CD4-positive, alpha-beta memory T cell (primary cell): Measurements from ENCODE around the gene COX19. TPM values are rescaled to one million over a fixed set of nuclear protein-coding genes. Genes with fewer than 3 reads are reported as not detected.
A peak's percentile ranks its signal among the peaks of the same experiment; 100 is the strongest.

Experiments
- CTCF ChIA-PET: fragments of 350-600 bp; sonication (Branson Sonifier 250); formaldehyde crosslinking; loops from one replicate; lab custom pipeline; 2021; ENCODE audit warnings: inconsistent platforms; ENCODE audit not compliant: partially characterized antibody; lab: Charles Lee
- POLR2A ChIA-PET: fragments of 350-600 bp; sonication (Branson Sonifier 250); formaldehyde crosslinking; loops from one replicate; lab custom pipeline; 2021; ENCODE audit not compliant: partially characterized antibody; lab: Charles Lee
- DNase-seq, 5 donors: peaks; one replicate each; pipeline versions ENCODE4 v3.0.0 to v3.0.0-alpha.2; 2020 to 2022; ENCODE audit warnings: mixed read lengths in 1 of 5
- H3K27ac ChIP-seq: one replicate; pipeline ENCODE4 v1.7.0; 2013; ENCODE audit warnings: low read depth, low read length
- H3K27me3 ChIP-seq: 2 replicates; pipeline ENCODE4 v1.7.0; 2013; ENCODE audit warnings: mild to moderate bottlenecking, low read length, moderate library complexity; ENCODE audit not compliant: insufficient read depth
- H3K36me3 ChIP-seq: 2 replicates; pipeline ENCODE4 v1.7.0; 2013; ENCODE audit warnings: mild to moderate bottlenecking, low read length, moderate library complexity; ENCODE audit not compliant: insufficient read depth
- H3K4me1 ChIP-seq: 2 replicates; pipeline ENCODE4 v1.7.0; 2013; ENCODE audit warnings: mild to moderate bottlenecking, low read length, moderate library complexity; ENCODE audit not compliant: insufficient read depth
- H3K4me3 ChIP-seq, 2 donors: one replicate each; pipeline ENCODE4 v1.7.0; 2013; ENCODE audit warnings: low read length in 2 of 2, mild to moderate bottlenecking in 1 of 2
- H3K9me3 ChIP-seq, 2 donors: one replicate each; pipeline ENCODE4 v1.7.0; 2013; ENCODE audit warnings: low read length in 2 of 2, control low read depth in 1 of 2; ENCODE audit not compliant: control insufficient read depth in 1 of 2
- H3K27ac Mint-ChIP-seq, 7 donors: one replicate each; pipeline ENCODE4 v1.8.0; 2020 to 2021; ENCODE audit warnings: mixed read lengths in 7 of 7, mild to moderate bottlenecking in 6 of 7, inconsistent platforms in 3 of 7, moderate library complexity in 3 of 7
- H3K27me3 Mint-ChIP-seq, 2 donors: one replicate each; pipeline ENCODE4 v1.8.0; 2020 to 2021; ENCODE audit warnings: mixed read lengths in 2 of 2
- H3K36me3 Mint-ChIP-seq, 2 donors: one replicate each; pipeline ENCODE4 v1.8.0; 2020 to 2021; ENCODE audit warnings: mixed read lengths in 2 of 2, inconsistent platforms in 1 of 2, mild to moderate bottlenecking in 1 of 2
- H3K4me1 Mint-ChIP-seq, 4 donors: one replicate each; pipeline ENCODE4 v1.8.0; 2020 to 2021; ENCODE audit warnings: mixed read lengths in 4 of 4, mild to moderate bottlenecking in 1 of 4
- H3K4me3 Mint-ChIP-seq, 8 donors: one replicate each; pipeline ENCODE4 v1.8.0; 2020 to 2021; ENCODE audit warnings: mixed read lengths in 8 of 8, mild to moderate bottlenecking in 7 of 8, moderate library complexity in 6 of 8, inconsistent platforms in 3 of 8
- H3K9me3 Mint-ChIP-seq, 8 donors: one replicate each; pipeline ENCODE4 v1.8.0; 2020 to 2021; ENCODE audit warnings: mixed read lengths in 8 of 8, mild to moderate bottlenecking in 5 of 8, inconsistent platforms in 3 of 8, moderate library complexity in 1 of 8
- intact Hi-C: fragments of 100-400 bp; cut with micrococcal nuclease; formaldehyde crosslinking; loops from one replicate; pipeline ENCODE4 v1.15.1; 2023
- polyA plus RNA-seq, 2 donors: library from polyadenylated mRNA; unstranded; fragments of 300-500 nt; fragmentation: Illumina TruSeq; gene quantifications; one replicate each; pipeline ENCODE4 v1.2.3, GENCODE V29; 2021
- total RNA-seq, 2 experiments: library from RNA; stranded (reverse); gene quantifications; one replicate each; pipeline ENCODE4 v1.2.3, GENCODE V29; 2021

COX19 gene
- total and polyA plus RNA-seq, 4 experiments from 2014 or later = 20.5 to 50.0 (median 33.5) TPM

DNA sequence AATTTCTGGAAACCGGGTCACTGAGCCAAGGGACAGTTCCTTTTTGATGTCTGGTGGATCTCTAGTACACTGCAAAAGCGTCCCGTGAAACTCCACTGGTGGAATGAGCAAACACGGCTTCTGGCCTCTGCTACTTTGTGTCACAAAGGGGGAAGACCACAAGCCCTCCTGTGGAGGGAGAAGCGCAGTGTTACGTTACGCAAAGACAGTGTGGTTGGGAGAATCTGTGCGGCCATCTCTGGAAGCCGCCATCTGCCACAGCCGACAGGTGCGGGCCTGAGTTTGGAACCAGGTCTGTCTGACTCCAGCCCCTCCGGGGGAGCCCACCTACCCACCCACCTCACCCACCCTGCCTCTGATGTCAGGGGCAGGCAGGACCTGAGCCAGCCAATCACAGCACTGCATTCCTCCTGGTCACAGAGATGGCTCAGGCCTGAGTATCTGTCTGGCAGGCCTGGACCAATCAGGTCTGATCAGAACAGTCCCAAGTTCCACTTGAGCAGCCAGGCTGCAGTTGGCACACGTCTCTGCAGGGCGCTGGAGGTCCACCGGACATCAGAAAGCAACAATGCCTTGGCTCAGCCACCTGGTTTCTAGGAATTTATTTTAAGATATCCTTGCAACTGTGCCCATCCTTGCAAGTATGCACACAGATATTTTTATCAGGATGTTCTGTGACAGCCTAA lies 4.7 kb upstream of the COX19 start:
- ChIA-PET CTCF (no interaction called here), POLR2A (no interaction called here)
- Mint-ChIP-seq H3K4me3 (no peak overlapping the region), H3K27ac (no peak overlapping the region), H3K27me3 (no peaks in the 10 kb centered on the region), H3K9me3 (no peaks in the 10 kb centered on the region), H3K4me1 (peaks cover 0 to under 1% (median 0%) of the 10 kb centered on the region in 4 donors), H3K36me3 (no peaks in the 10 kb centered on the region)
- H3K27me3 ChIP-seq = no peaks in the 10 kb centered on the region
- no peaks in the 10 kb centered on the region for H3K36me3 ChIP-seq
- H3K9me3 ChIP-seq = no peaks in the 10 kb centered on the region
- intact Hi-C loops = no loop called here
- no peak for DNase-seq
- no peak overlapping the region for H3K4me3 ChIP-seq
- no peak overlapping the region for H3K27ac ChIP-seq
- H3K4me1 ChIP-seq = peaks cover 4% of the 10 kb centered on the region

DNA sequence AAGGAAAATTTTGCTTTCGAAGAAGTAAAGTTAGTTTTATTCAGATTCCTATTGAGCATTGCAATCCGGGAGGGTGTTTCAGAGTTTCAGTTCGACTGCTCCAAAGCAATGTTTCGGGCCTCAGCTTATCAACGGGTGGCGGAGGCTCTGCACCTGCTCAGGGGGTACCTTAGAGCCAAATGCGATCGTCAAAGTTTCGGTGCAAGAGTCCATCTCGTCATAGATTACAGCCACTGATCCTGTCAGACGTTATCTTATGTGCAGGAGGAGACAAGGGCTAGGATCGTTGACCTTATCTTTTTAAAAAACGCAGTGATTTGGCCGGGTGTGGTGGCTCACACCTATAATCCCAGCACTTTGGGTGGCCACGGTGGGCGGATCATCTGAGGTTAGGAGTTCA lies 3.8 kb upstream of the COX19 start:
- POLR2A ChIA-PET = interaction anchor here (1.1 kb wide), 1 partner anchor 58 kb away, joined by 3 read pairs; no protein-coding TSS in a partner anchor
- CTCF ChIA-PET = interaction anchor here (7.9 kb wide), 1 partner anchor 14 kb away, joined by 54 read pairs; no protein-coding TSS in a partner anchor
- H3K27ac Mint-ChIP-seq = no peak overlapping the region

DNA sequence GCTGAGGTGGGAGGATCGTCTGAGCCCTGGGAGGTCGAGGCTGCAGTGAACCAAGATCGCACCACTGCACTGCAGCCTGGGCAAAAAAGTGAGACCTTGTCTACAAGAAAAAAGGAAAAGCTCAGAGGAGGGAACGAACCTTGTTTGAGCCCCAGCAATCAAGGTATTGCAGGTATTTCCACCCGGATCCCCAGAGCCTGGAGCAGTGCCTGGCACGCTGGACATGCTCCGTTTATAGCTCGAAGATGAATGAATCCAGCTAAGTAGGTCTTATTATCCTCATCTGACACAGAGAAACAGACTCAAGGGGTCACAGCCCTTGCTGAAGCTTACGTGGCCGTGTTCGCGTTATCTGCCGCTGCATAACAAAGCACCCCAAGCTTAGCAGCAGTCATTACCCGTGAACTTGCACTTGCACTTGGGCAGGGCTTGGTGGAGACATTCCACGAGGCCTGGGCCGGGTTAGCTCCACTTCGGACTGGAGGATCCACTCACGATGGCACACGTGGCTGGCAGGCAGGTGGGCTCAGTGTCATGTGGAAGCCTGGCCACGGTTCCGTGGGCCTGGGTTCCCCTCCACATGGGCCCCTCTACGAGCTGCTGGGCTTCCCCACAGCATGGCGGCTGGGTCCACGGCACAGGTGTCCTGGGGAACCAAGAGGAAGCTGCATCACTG lies 3.2 kb upstream of the COX19 start:
- Histone ChIP-seq H3K27ac (no peak overlapping the region), H3K36me3 (no peaks in the 10 kb centered on the region), H3K4me3 (no peak overlapping the region), H3K9me3 (no peaks in the 10 kb centered on the region), H3K4me1 (peaks cover 14% of the 10 kb centered on the region), H3K27me3 (no peaks in the 10 kb centered on the region)
- no peak for DNase-seq
- Mint-ChIP-seq H3K9me3 (no peaks in the 10 kb centered on the region), H3K27me3 (no peaks in the 10 kb centered on the region), H3K4me3 (no peak overlapping the region), H3K4me1 (peaks cover 3 to 10% (median 7%) of the 10 kb centered on the region in 4 donors), H3K27ac (no peak overlapping the region), H3K36me3 (peaks cover 0 to 3% of the 10 kb centered on the region in 2 donors)
- ChIA-PET POLR2A (interaction anchor here (1.1 kb wide), 1 partner anchor 57 kb away, joined by 3 read pairs; no protein-coding TSS in a partner anchor), CTCF (interaction anchor here (1.3 to 7.9 kb wide), 2 partner anchors 10 to 14 kb away, joined by 5 to 54 read pairs; no protein-coding TSS in a partner anchor)
- intact Hi-C loops = no loop called here

More for the DNA sequence above, 3.8 kb upstream of the COX19 start:
- no peaks in the 10 kb centered on the region for H3K9me3 ChIP-seq
- DNase-seq = no peak
- no peaks in the 10 kb centered on the region for H3K27me3 Mint-ChIP-seq
- no peaks in the 10 kb centered on the region for H3K27me3 ChIP-seq
- intact Hi-C loops = no loop called here
- H3K9me3 Mint-ChIP-seq = no peaks in the 10 kb centered on the region
- H3K4me1 ChIP-seq = peaks cover 8% of the 10 kb centered on the region
- no peaks in the 10 kb centered on the region for H3K36me3 ChIP-seq
- H3K36me3 Mint-ChIP-seq = peaks cover 0 to 3% of the 10 kb centered on the region in 2 donors
- no peak overlapping the region for H3K27ac ChIP-seq
- no peak overlapping the region for H3K4me3 Mint-ChIP-seq
- H3K4me1 Mint-ChIP-seq = peaks cover 3 to 9% (median 6%) of the 10 kb centered on the region in 4 donors
- no peak overlapping the region for H3K4me3 ChIP-seq

DNA sequence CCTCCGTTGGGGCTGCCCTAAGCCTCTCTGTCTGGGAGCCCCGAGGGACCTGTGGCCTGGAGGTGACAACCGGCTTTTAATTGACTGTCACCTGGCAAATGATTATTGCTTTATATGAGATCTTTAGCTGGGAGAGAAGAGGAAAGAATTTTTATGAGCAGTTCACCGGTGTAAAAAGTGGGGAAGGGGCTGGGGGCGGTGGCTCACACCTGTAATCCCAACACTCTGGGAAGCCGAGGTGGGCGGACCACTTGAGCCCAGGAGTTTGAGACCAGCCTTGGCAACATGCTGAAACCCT lies 2.6 kb upstream of the COX19 start:
- CTCF ChIA-PET = interaction anchor here (1.3 to 7.9 kb wide), 2 partner anchors 10 to 15 kb away, joined by 5 to 54 read pairs; no protein-coding TSS in a partner anchor
- peak overlapping the region in 3 of 7 donors; percentile 31 to 54 (median 50) for H3K27ac Mint-ChIP-seq
- no peaks in the 10 kb centered on the region for H3K27me3 Mint-ChIP-seq

DNA sequence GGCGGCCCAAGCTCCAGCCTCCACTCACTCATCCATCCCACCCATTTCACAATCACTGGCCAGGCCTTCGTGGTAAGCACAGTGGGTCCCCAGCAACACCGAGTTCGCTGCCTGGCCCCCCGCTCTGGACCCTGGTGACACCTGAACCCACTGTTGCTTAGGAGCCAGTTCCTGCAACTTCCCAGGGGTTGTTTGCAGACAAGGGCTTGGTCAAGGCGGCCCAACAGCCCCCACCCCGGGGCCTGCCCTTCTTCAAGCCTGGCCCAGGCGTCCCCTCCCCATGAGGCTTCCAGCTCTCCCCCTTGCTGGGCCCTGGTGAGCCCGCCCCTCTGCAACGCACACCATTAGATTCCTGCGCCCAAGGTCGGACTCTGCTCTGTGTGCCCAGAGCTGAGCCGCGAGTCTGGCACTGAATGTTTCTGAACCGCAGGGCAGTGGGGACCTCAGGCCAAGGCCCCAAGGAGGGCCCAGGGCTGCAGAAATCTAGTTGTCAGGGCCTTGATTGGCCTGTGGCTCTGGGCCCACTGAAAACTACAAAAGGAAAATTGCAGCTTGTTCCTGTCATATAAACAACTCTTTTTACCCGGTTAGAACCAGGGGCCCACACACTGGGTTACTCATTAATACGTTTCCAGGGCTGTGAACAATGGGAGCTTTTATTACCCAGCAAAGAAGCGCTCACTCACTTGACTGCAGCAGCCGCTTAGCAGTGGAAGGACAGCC lies 2.1 kb upstream of the COX19 start:
- DNase-seq = no peak
- H3K27me3 ChIP-seq = no peaks in the 10 kb centered on the region
- CTCF ChIA-PET = interaction anchor here (1.3 to 7.9 kb wide), 2 partner anchors 11 to 16 kb away, joined by 5 to 54 read pairs; no protein-coding TSS in a partner anchor
- peak overlapping the region in 1 of 8 donors; percentile 27 for H3K4me3 Mint-ChIP-seq
- H3K4me3 ChIP-seq = no peak overlapping the region
- peak overlapping the region in 1 of 7 donors; percentile 54 for H3K27ac Mint-ChIP-seq
- POLR2A ChIA-PET = no interaction called here
- H3K27ac ChIP-seq = no peak overlapping the region
- no peaks in the 10 kb centered on the region for H3K9me3 Mint-ChIP-seq
- peaks cover 2 to 6% of the 10 kb centered on the region in 2 donors for H3K36me3 Mint-ChIP-seq
- intact Hi-C loops = no loop called here
- no peaks in the 10 kb centered on the region for H3K9me3 ChIP-seq
- H3K4me1 ChIP-seq = peaks cover 25% of the 10 kb centered on the region
- H3K27me3 Mint-ChIP-seq = no peaks in the 10 kb centered on the region
- peaks cover 9% of the 10 kb centered on the region for H3K36me3 ChIP-seq
- H3K4me1 Mint-ChIP-seq = peaks cover 4 to 21% (median 14%) of the 10 kb centered on the region in 4 donors

More for the DNA sequence above, 2.6 kb upstream of the COX19 start:
- Mint-ChIP-seq H3K4me3 (no peak overlapping the region), H3K4me1 (peaks cover 4 to 16% (median 11%) of the 10 kb centered on the region in 4 donors), H3K9me3 (no peaks in the 10 kb centered on the region), H3K36me3 (peaks cover 0 to 3% of the 10 kb centered on the region in 2 donors)
- H3K27ac ChIP-seq = no peak overlapping the region
- H3K4me1 ChIP-seq = peaks cover 20% of the 10 kb centered on the region
- H3K27me3 ChIP-seq = no peaks in the 10 kb centered on the region
- peaks cover 4% of the 10 kb centered on the region for H3K36me3 ChIP-seq
- H3K9me3 ChIP-seq = no peaks in the 10 kb centered on the region
- intact Hi-C loops = no loop called here
- no peak overlapping the region for H3K4me3 ChIP-seq
- POLR2A ChIA-PET = no interaction called here
- DNase-seq = no peak

DNA sequence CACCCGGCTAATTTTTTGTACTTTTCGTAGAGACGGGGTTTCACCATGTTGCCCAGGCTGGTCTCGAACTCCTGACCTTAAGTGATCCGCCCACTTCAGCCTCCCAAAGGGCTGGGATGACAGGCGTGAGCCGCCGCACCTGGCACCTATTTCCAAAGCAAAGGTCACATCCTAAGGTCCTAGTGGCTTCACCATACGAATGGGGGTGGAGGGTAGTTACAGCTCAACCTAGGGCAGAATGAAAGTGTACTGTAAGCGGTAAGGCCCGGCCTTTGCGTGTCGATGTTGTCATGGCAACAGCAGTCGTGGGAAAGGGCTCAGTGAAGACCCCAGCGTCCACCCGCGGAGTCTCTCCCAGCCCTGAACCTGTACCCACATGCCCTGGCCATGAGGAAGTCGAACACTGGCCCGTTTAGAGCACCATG lies 1.6 kb upstream of the COX19 start:
- Histone ChIP-seq H3K27ac (no peak overlapping the region), H3K9me3 (no peaks in the 10 kb centered on the region), H3K27me3 (no peaks in the 10 kb centered on the region), H3K4me1 (peaks cover 31% of the 10 kb centered on the region), H3K36me3 (peaks cover 14% of the 10 kb centered on the region), H3K4me3 (no peak overlapping the region)
- no peak overlapping the region for H3K4me3 Mint-ChIP-seq
- H3K27me3 Mint-ChIP-seq = no peaks in the 10 kb centered on the region
- CTCF ChIA-PET = interaction anchor here (7.9 kb wide), 1 partner anchor 16 kb away, joined by 54 read pairs; no protein-coding TSS in a partner anchor
- intact Hi-C loops = no loop called here
- H3K36me3 Mint-ChIP-seq = peaks cover 7 to 11% of the 10 kb centered on the region in 2 donors
- H3K27ac Mint-ChIP-seq = peak overlapping the region in 2 of 7 donors; percentile 47 to 54
- DNase-seq = no peak
- no peaks in the 10 kb centered on the region for H3K9me3 Mint-ChIP-seq
- POLR2A ChIA-PET = no interaction called here
- peaks cover 7 to 27% (median 19%) of the 10 kb centered on the region in 4 donors for H3K4me1 Mint-ChIP-seq
